ENCODE results near the gene CD6.

Gene CD6

GRCh38 chr11:60974726-60975125, 3.2 kb downstream of the CD6 start:
- H3K9me3 ChIP-seq (ENCODE audit: insufficient read depth, low read length): no peaks in the 10 kb centered on the region
- no peak overlapping the region for H3K9ac ChIP-seq (ENCODE audit: insufficient read length, low read depth)
- H3K4me3 ChIP-seq (ENCODE audit: insufficient read length, low read depth): no peak overlapping the region
- no peaks in the 10 kb centered on the region for H3K36me3 ChIP-seq (ENCODE audit: insufficient read depth, insufficient read length, low read length)
- DNase-seq (ENCODE audit: low read depth, low spot score): no peak
- peaks cover 6% of the 10 kb centered on the region for H3K27me3 ChIP-seq (ENCODE audit: insufficient read depth, insufficient read length)
- no peak for TF ChIP-seq ZNF274 (IDR thresholded peaks at IDR 0.05; ENCODE audit: low read depth, low read length)
- no peak for TF ChIP-seq SUZ12 (IDR thresholded peaks at IDR 0.05; ENCODE audit: extremely low read depth, insufficient read depth, insufficient read length)
- TF ChIP-seq YY1 (IDR thresholded peaks at IDR 0.05; ENCODE audit: insufficient read depth, insufficient read length): no peak
- no peaks in the 10 kb centered on the region for H3K4me1 ChIP-seq (ENCODE audit: insufficient read depth, insufficient read length)

- no peak overlapping the region for H3K9ac ChIP-seq (ENCODE audit: insufficient read length, low read depth)
- TF ChIP-seq YY1 (IDR thresholded peaks at IDR 0.05; ENCODE audit: insufficient read depth, insufficient read length): no peak
- TF ChIP-seq SUZ12 (IDR thresholded peaks at IDR 0.05; ENCODE audit: extremely low read depth, insufficient read depth, insufficient read length): no peak
- TF ChIP-seq ZNF274 (IDR thresholded peaks at IDR 0.05; ENCODE audit: low read depth, low read length): no peak
- H3K9me3 ChIP-seq (ENCODE audit: insufficient read depth, low read length): no peaks in the 10 kb centered on the region
- peaks cover 6% of the 10 kb centered on the region for H3K27me3 ChIP-seq (ENCODE audit: insufficient read depth, insufficient read length)
- no peak for DNase-seq (ENCODE audit: low read depth, low spot score)
- H3K4me1 ChIP-seq (ENCODE audit: insufficient read depth, insufficient read length): no peaks in the 10 kb centered on the region
- no peak overlapping the region for H3K4me3 ChIP-seq (ENCODE audit: insufficient read length, low read depth)
- H3K36me3 ChIP-seq (ENCODE audit: insufficient read depth, insufficient read length, low read length): no peaks in the 10 kb centered on the region
Observed at GRCh38 chr11:60977224-60977623, 5.7 kb downstream of the CD6 start.

- TF ChIP-seq SUZ12 (IDR thresholded peaks at IDR 0.05; ENCODE audit: extremely low read depth, insufficient read depth, insufficient read length): no peak
- no peak for TF ChIP-seq YY1 (IDR thresholded peaks at IDR 0.05; ENCODE audit: insufficient read depth, insufficient read length)
- TF ChIP-seq ZNF274 (IDR thresholded peaks at IDR 0.05; ENCODE audit: low read depth, low read length): no peak
Observed at GRCh38 chr11:60977836-60978235, 6.4 kb downstream of the CD6 start.

GRCh38 chr11:60978546-60979380, 7.3 kb downstream of the CD6 start:
- no peak for TF ChIP-seq ZNF274 (IDR thresholded peaks at IDR 0.05; ENCODE audit: low read depth, low read length)
- TF ChIP-seq YY1 (IDR thresholded peaks at IDR 0.05; ENCODE audit: insufficient read depth, insufficient read length): no peak
- no peak for TF ChIP-seq SUZ12 (IDR thresholded peaks at IDR 0.05; ENCODE audit: extremely low read depth, insufficient read depth, insufficient read length)
- Histone ChIP-seq H3K27me3 (ENCODE audit: insufficient read depth, insufficient read length) (no peaks in the 10 kb centered on the region), H3K9ac (ENCODE audit: insufficient read length, low read depth) (no peak overlapping the region), H3K4me1 (ENCODE audit: insufficient read depth, insufficient read length) (peaks cover 3% of the 10 kb centered on the region), H3K36me3 (ENCODE audit: insufficient read depth, insufficient read length, low read length) (no peaks in the 10 kb centered on the region), H3K4me3 (ENCODE audit: insufficient read length, low read depth) (no peak overlapping the region), H3K9me3 (ENCODE audit: insufficient read depth, low read length) (no peaks in the 10 kb centered on the region)
- no peak for DNase-seq (ENCODE audit: low read depth, low spot score)

More at GRCh38 chr11:60977836-60978235, 6.4 kb downstream of the CD6 start:
- Histone ChIP-seq H3K36me3 (ENCODE audit: insufficient read depth, insufficient read length, low read length) (no peaks in the 10 kb centered on the region), H3K27me3 (ENCODE audit: insufficient read depth, insufficient read length) (peaks cover 3% of the 10 kb centered on the region), H3K4me1 (ENCODE audit: insufficient read depth, insufficient read length) (peaks cover 3% of the 10 kb centered on the region), H3K9me3 (ENCODE audit: insufficient read depth, low read length) (no peaks in the 10 kb centered on the region), H3K9ac (ENCODE audit: insufficient read length, low read depth) (no peak overlapping the region), H3K4me3 (ENCODE audit: insufficient read length, low read depth) (no peak overlapping the region)
- DNase-seq (ENCODE audit: low read depth, low spot score): no peak

- Histone ChIP-seq H3K9ac (ENCODE audit: insufficient read length, low read depth) (no peak overlapping the region), H3K36me3 (ENCODE audit: insufficient read depth, insufficient read length, low read length) (no peaks in the 10 kb centered on the region), H3K9me3 (ENCODE audit: insufficient read depth, low read length) (no peaks in the 10 kb centered on the region), H3K27me3 (ENCODE audit: insufficient read depth, insufficient read length) (no peaks in the 10 kb centered on the region), H3K4me1 (ENCODE audit: insufficient read depth, insufficient read length) (peaks cover 3% of the 10 kb centered on the region), H3K4me3 (ENCODE audit: insufficient read length, low read depth) (no peak overlapping the region)
- DNase-seq (ENCODE audit: low read depth, low spot score): no peak
- TF ChIP-seq ZNF274 (IDR thresholded peaks at IDR 0.05; ENCODE audit: low read depth, low read length): no peak
- TF ChIP-seq YY1 (IDR thresholded peaks at IDR 0.05; ENCODE audit: insufficient read depth, insufficient read length): no peak
- TF ChIP-seq SUZ12 (IDR thresholded peaks at IDR 0.05; ENCODE audit: extremely low read depth, insufficient read depth, insufficient read length): no peak
Observed at GRCh38 chr11:60981515-60981914, 10.0 kb downstream of the CD6 start.

GRCh38 chr11:60982184-60982583, 10.7 kb downstream of the CD6 start:
- Histone ChIP-seq H3K36me3 (ENCODE audit: insufficient read depth, insufficient read length, low read length) (no peaks in the 10 kb centered on the region), H3K4me3 (ENCODE audit: insufficient read length, low read depth) (no peak overlapping the region), H3K4me1 (ENCODE audit: insufficient read depth, insufficient read length) (peaks cover 3% of the 10 kb centered on the region), H3K9me3 (ENCODE audit: insufficient read depth, low read length) (no peaks in the 10 kb centered on the region), H3K27me3 (ENCODE audit: insufficient read depth, insufficient read length) (no peaks in the 10 kb centered on the region), H3K9ac (ENCODE audit: insufficient read length, low read depth) (no peak overlapping the region)
- TF ChIP-seq YY1 (IDR thresholded peaks at IDR 0.05; ENCODE audit: insufficient read depth, insufficient read length): no peak
- no peak for TF ChIP-seq SUZ12 (IDR thresholded peaks at IDR 0.05; ENCODE audit: extremely low read depth, insufficient read depth, insufficient read length)
- TF ChIP-seq ZNF274 (IDR thresholded peaks at IDR 0.05; ENCODE audit: low read depth, low read length): no peak
- DNase-seq (ENCODE audit: low read depth, low spot score): no peak

GRCh38 chr11:60984149-60984548, 12.7 kb downstream of the CD6 start:
- Histone ChIP-seq H3K4me1 (ENCODE audit: insufficient read depth, insufficient read length) (peaks cover 3% of the 10 kb centered on the region), H3K36me3 (ENCODE audit: insufficient read depth, insufficient read length, low read length) (no peaks in the 10 kb centered on the region), H3K4me3 (ENCODE audit: insufficient read length, low read depth) (no peak overlapping the region), H3K9ac (ENCODE audit: insufficient read length, low read depth) (no peak overlapping the region), H3K9me3 (ENCODE audit: insufficient read depth, low read length) (no peaks in the 10 kb centered on the region), H3K27me3 (ENCODE audit: insufficient read depth, insufficient read length) (no peaks in the 10 kb centered on the region)
- no peak for DNase-seq (ENCODE audit: low read depth, low spot score)
- TF ChIP-seq YY1 (IDR thresholded peaks at IDR 0.05; ENCODE audit: insufficient read depth, insufficient read length): no peak
- TF ChIP-seq SUZ12 (IDR thresholded peaks at IDR 0.05; ENCODE audit: extremely low read depth, insufficient read depth, insufficient read length): no peak
- no peak for TF ChIP-seq ZNF274 (IDR thresholded peaks at IDR 0.05; ENCODE audit: low read depth, low read length)
